ENCODE results near the gene PALD1.
A peak's percentile ranks its signal among the peaks of the same experiment; 100 is the strongest.

The PALD1 gene

GRCh38 chr10:70478191-70479164 lies at the start of gene PALD1:
Gene PALD1 (plus strand): TSS chr10:70478767. CDS start chr10:70525952, 47,185 bp downstream.
- DNase-seq (ENCODE audit: low read depth) = peak; percentile 19

- peak; percentile 94 for DNase-seq (ENCODE audit: low read depth)
Observed at GRCh38 chr10:70430493-70431445, 47.8 kb upstream of the PALD1 start.

GRCh38 chr10:70432101-70432500 lies 46.5 kb upstream of the PALD1 start:
- DNase-seq (ENCODE audit: low read depth) = no peak

- DNase-seq (ENCODE audit: low read depth) = no peak
Observed at GRCh38 chr10:70432561-70433263, 45.9 kb upstream of the PALD1 start.

GRCh38 chr10:70433581-70434280 lies 44.8 kb upstream of the PALD1 start:
- DNase-seq (ENCODE audit: low read depth) = peak; percentile 72

GRCh38 chr10:70435241-70436085 lies 43.1 kb upstream of the PALD1 start:
- DNase-seq (ENCODE audit: low read depth) = no peak

- no peak for DNase-seq (ENCODE audit: low read depth)
Observed at GRCh38 chr10:70437721-70438120, 40.8 kb upstream of the PALD1 start.

GRCh38 chr10:70440296-70441160 lies 38.0 kb upstream of the PALD1 start:
- no peak for DNase-seq (ENCODE audit: low read depth)

GRCh38 chr10:70441161-70441894 lies 37.2 kb upstream of the PALD1 start, which contains the start of gene NODAL:
Gene NODAL (minus strand): TSS chr10:70441681. CDS start chr10:70441667, 14 bp downstream.
- no peak for DNase-seq (ENCODE audit: low read depth)

- no peak for DNase-seq (ENCODE audit: low read depth)
Observed at GRCh38 chr10:70441895-70442309, 36.7 kb upstream of the PALD1 start.

GRCh38 chr10:70442332-70442988 lies 36.1 kb upstream of the PALD1 start:
- DNase-seq (ENCODE audit: low read depth) = no peak

GRCh38 chr10:70444744-70445143 lies 33.8 kb upstream of the PALD1 start:
- DNase-seq (ENCODE audit: low read depth) = no peak

GRCh38 chr10:70445718-70446657 lies 32.6 kb upstream of the PALD1 start:
- no peak for DNase-seq (ENCODE audit: low read depth)

- DNase-seq (ENCODE audit: low read depth) = no peak
Observed at GRCh38 chr10:70448236-70448635, 30.3 kb upstream of the PALD1 start.

GRCh38 chr10:70455213-70455630 lies 23.3 kb upstream of the PALD1 start:
- no peak for DNase-seq (ENCODE audit: low read depth)

- DNase-seq (ENCODE audit: low read depth) = no peak
Observed at GRCh38 chr10:70456164-70456563, 22.4 kb upstream of the PALD1 start.
